Caco-2 (cell line): ENCODE results near the gene DDIAS. TPM values are rescaled to one million over a fixed set of nuclear protein-coding genes. Genes with fewer than 3 reads are reported as not detected.

Source experiments
- BruUV-seq: library from RNA; stranded (reverse); fragments of 400-500 nt; replicated peaks from 2 replicates; lab custom pipeline; 2021; lab: Mats Ljungman, UMichigan
- CTCF ChIA-PET: fragments of 300-600 bp; sonication (Branson Sonifier 250); formaldehyde crosslinking; loops from one replicate; lab custom pipeline; 2022; ENCODE audit warnings: antibody characterized with exemption; lab: Charles Lee
- POLR2A ChIA-PET: fragments of 300-600 bp; sonication (Branson Sonifier 250); formaldehyde crosslinking; loops from one replicate; lab custom pipeline; 2022; ENCODE audit warnings: antibody characterized with exemption; lab: Charles Lee
- DNase-seq, 2 experiments: peaks; one replicate each; pipeline versions ENCODE4 v3.0.0 to v3.0.0-alpha.2; 2020 to 2022
- H3K27me3 ChIP-seq: replicated peaks from 2 replicates; pipeline ENCODE4 v1.6.0; 2011; ENCODE audit warnings: low read length; ENCODE audit not compliant: control insufficient read depth, insufficient read depth
- H3K36me3 ChIP-seq: 2 replicates; pipeline ENCODE4 v1.5.1; 2011; ENCODE audit warnings: low read length; ENCODE audit not compliant: control insufficient read depth, insufficient read depth
- H3K4me1 ChIP-seq: fragments of 250-450 bp; sonication (Bioruptor Pico); 2 replicates; pipeline ENCODE4 v1.5.1; 2020; ENCODE audit warnings: mild to moderate bottlenecking
- H3K4me3 ChIP-seq: 2 replicates; pipeline ENCODE4 v1.5.1; 2011; ENCODE audit warnings: low read depth, mild to moderate bottlenecking, control low read depth, low read length
- H3K9me3 ChIP-seq: fragments of 250-450 bp; sonication (Bioruptor Pico); 2 replicates; pipeline ENCODE4 v1.5.1; 2020; ENCODE audit warnings: mild to moderate bottlenecking, moderate library complexity
- H3K27ac Mint-ChIP-seq: one replicate; pipeline ENCODE4 v1.8.0; 2022; ENCODE audit warnings: mixed read lengths; ENCODE audit not compliant: unreplicated experiment
- H3K27me3 Mint-ChIP-seq: one replicate; pipeline ENCODE4 v1.8.0; 2022; ENCODE audit warnings: mixed read lengths; ENCODE audit not compliant: insufficient read depth, unreplicated experiment
- H3K36me3 Mint-ChIP-seq: one replicate; pipeline ENCODE4 v1.8.0; 2022; ENCODE audit warnings: mild to moderate bottlenecking, mixed read lengths; ENCODE audit not compliant: insufficient read depth, unreplicated experiment
- H3K4me1 Mint-ChIP-seq: one replicate; pipeline ENCODE4 v1.8.0; 2022; ENCODE audit warnings: low read depth, mixed read lengths; ENCODE audit not compliant: unreplicated experiment
- H3K4me3 Mint-ChIP-seq: one replicate; pipeline ENCODE4 v1.8.0; 2022; ENCODE audit warnings: mild to moderate bottlenecking, moderate library complexity, mixed read lengths; ENCODE audit not compliant: unreplicated experiment
- H3K9me3 Mint-ChIP-seq: one replicate; pipeline ENCODE4 v1.8.0; 2022; ENCODE audit warnings: mixed read lengths; ENCODE audit not compliant: unreplicated experiment
- intact Hi-C: fragments of 100-400 bp; cut with micrococcal nuclease; formaldehyde crosslinking; loops from one replicate; pipeline ENCODE4 v1.10.0; 2022; ENCODE audit not compliant: unreplicated experiment
- total RNA-seq: library from RNA; stranded (reverse); gene quantifications from 2 replicates; pipeline ENCODE4 v1.2.3, GENCODE V29; 2022
- TF ChIP-seq, protein P1 (sequence below), 2 experiments: fragments of 200-600 bp in 1 of 2; IDR thresholded peaks; 1 replicate in 1 of 2; 2 replicates in 1 of 2; pipeline versions ENCODE4 v1.5.1 to v1.8.0; 2011 to 2022; ENCODE audit warnings: antibody characterized with exemption in 1 of 2, control low read depth in 1 of 2, inconsistent platforms in 1 of 2, low read depth in 1 of 2, low read length in 1 of 2, mild to moderate bottlenecking in 1 of 2, moderate library complexity in 1 of 2; ENCODE audit not compliant: insufficient read depth in 1 of 2, severe bottlenecking in 1 of 2, unreplicated experiment in 1 of 2

DDIAS gene
- total RNA-seq, 1 experiment from 2014 or later, result 22.0 TPM

DNA sequence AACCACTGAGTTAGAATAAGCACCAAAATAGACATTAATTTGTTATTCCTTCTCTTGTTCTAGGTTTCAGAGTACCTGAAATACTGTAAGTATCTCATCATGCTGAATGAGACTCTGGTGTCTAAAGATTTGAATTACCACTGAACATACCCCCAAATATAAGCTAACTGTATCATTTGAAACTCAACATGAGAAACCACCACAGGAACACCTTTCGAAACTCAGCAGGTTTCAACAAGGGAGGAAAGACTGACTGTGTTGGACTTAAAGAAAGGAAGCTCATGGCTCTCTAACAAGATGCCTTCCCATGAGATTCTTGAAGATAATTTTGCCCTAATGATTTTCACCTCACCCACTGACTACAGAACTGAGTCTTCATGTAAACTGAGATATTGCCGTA lies 38.3 kb upstream of the DDIAS start:
- no TSS peak for BruUV-seq
- no peaks in the 10 kb centered on the region for H3K36me3 Mint-ChIP-seq
- intact Hi-C loops, result no loop called here
- H3K27ac Mint-ChIP-seq, result no peak overlapping the region
- Histone ChIP-seq H3K4me3 (no peak overlapping the region), H3K36me3 (no peaks in the 10 kb centered on the region), H3K4me1 (peaks cover 10% of the 10 kb centered on the region), H3K27me3 (no peaks in the 10 kb centered on the region), H3K9me3 (no peaks in the 10 kb centered on the region)
- peaks cover 5% of the 10 kb centered on the region for H3K4me1 Mint-ChIP-seq
- ChIA-PET POLR2A (no interaction called here), CTCF (interaction anchor here (0.7 to 1.8 kb wide), 4 partner anchors 38 to 130 kb away, joined by 4 to 7 read pairs (median 4); partner anchors contain the start of genes DDIAS and FAM181B)
- no peaks in the 10 kb centered on the region for H3K27me3 Mint-ChIP-seq
- H3K4me3 Mint-ChIP-seq, result no peak overlapping the region
- no peaks in the 10 kb centered on the region for H3K9me3 Mint-ChIP-seq
- TF ChIP-seq, protein P1, sequence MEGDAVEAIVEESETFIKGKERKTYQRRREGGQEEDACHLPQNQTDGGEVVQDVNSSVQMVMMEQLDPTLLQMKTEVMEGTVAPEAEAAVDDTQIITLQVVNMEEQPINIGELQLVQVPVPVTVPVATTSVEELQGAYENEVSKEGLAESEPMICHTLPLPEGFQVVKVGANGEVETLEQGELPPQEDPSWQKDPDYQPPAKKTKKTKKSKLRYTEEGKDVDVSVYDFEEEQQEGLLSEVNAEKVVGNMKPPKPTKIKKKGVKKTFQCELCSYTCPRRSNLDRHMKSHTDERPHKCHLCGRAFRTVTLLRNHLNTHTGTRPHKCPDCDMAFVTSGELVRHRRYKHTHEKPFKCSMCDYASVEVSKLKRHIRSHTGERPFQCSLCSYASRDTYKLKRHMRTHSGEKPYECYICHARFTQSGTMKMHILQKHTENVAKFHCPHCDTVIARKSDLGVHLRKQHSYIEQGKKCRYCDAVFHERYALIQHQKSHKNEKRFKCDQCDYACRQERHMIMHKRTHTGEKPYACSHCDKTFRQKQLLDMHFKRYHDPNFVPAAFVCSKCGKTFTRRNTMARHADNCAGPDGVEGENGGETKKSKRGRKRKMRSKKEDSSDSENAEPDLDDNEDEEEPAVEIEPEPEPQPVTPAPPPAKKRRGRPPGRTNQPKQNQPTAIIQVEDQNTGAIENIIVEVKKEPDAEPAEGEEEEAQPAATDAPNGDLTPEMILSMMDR (IDR thresholded peaks at IDR 0.05; ENCODE audit: insufficient read depth in 1 of 2, low read depth in 1 of 2, low read length in 1 of 2, severe bottlenecking in 1 of 2, unreplicated experiment in 1 of 2), result no peak
- no peak for DNase-seq

DNA sequence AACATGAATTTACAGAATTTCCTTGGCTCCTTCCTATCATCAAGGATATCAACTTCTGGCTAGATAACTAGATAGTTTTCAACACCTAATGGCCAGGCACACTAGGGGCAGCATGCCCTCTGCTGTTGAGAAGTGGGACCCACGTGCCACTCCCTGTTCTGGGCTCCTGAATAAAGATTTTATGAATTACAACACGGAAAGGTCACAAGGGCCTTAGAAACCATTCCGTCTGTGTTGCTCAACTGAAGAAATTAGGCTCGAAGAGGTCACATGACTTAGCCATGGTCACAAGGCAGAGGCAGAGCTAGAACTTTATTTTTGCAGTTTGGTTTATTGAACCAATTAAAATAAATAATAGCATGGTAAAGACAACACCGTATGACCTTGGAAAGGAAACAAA lies 37.3 kb upstream of the DDIAS start:
- H3K27me3 Mint-ChIP-seq, result no peaks in the 10 kb centered on the region
- POLR2A ChIA-PET, result no interaction called here
- H3K36me3 ChIP-seq, result no peaks in the 10 kb centered on the region
- H3K4me3 Mint-ChIP-seq, result no peak overlapping the region
- no peak overlapping the region for H3K27ac Mint-ChIP-seq
- no peaks in the 10 kb centered on the region for H3K9me3 Mint-ChIP-seq
- DNase-seq, result peak; percentile 54 to 74
- H3K4me3 ChIP-seq, result no peak overlapping the region
- intact Hi-C loops, result loop anchor here (1.0 kb wide), 3 partner anchors 89 to 182 kb away; no protein-coding TSS in a partner anchor
- H3K9me3 ChIP-seq, result no peaks in the 10 kb centered on the region
- no peaks in the 10 kb centered on the region for H3K4me1 Mint-ChIP-seq
- no TSS peak for BruUV-seq
- TF ChIP-seq, protein P1 (IDR thresholded peaks at IDR 0.05; ENCODE audit: insufficient read depth in 1 of 2, low read depth in 1 of 2, low read length in 1 of 2, severe bottlenecking in 1 of 2, unreplicated experiment in 1 of 2), result peak; percentile 72 to 85
- CTCF ChIA-PET, result interaction anchor here (1.0 kb wide), 1 partner anchor 147 kb away, joined by 3 read pairs; no protein-coding TSS in a partner anchor
- H3K4me1 ChIP-seq, result no peaks in the 10 kb centered on the region
- no peaks in the 10 kb centered on the region for H3K27me3 ChIP-seq
- H3K36me3 Mint-ChIP-seq, result no peaks in the 10 kb centered on the region

DNA sequence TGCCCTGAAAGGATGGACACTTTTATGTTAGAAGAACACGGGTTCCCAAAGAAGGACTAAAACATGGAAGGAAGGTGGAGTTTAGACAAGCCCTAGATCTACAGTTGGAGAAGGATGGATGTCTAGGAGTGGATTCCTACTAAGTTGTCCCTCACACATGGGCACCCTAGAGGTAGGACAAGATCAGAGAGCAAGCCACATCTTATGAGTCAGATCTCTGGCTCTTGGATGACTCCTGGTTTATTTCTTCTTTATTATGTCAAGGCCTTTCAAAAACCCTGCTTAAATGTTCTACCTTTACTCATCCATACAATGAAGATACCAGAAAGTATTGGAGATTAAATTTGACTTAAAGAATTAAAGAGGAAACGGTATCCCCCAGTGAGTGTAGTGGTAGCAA lies 35.7 kb upstream of the DDIAS start:
- Mint-ChIP-seq H3K27me3 (no peaks in the 10 kb centered on the region), H3K9me3 (no peaks in the 10 kb centered on the region), H3K4me3 (no peak overlapping the region), H3K4me1 (no peaks in the 10 kb centered on the region), H3K36me3 (no peaks in the 10 kb centered on the region), H3K27ac (no peak overlapping the region)
- DNase-seq, result no peak
- no TSS peak for BruUV-seq
- H3K36me3 ChIP-seq, result no peaks in the 10 kb centered on the region
- ChIA-PET POLR2A (no interaction called here), CTCF (interaction anchor here (0.7 kb wide), 1 partner anchor 25 kb away, joined by 3 read pairs; no protein-coding TSS in a partner anchor)
- no peak overlapping the region for H3K4me3 ChIP-seq
- H3K27me3 ChIP-seq, result no peaks in the 10 kb centered on the region
- H3K4me1 ChIP-seq, result no peaks in the 10 kb centered on the region
- TF ChIP-seq, protein P1 (IDR thresholded peaks at IDR 0.05; ENCODE audit: insufficient read depth in 1 of 2, low read depth in 1 of 2, low read length in 1 of 2, severe bottlenecking in 1 of 2, unreplicated experiment in 1 of 2), result no peak
- intact Hi-C loops, result loop anchor here (2.0 kb wide), 2 partner anchors 205 to 385 kb away; partner anchors contain the start of gene RAB30
- no peaks in the 10 kb centered on the region for H3K9me3 ChIP-seq
